ENCODE measurements around the gene BRS3. TPM values are rescaled to one million over a fixed set of nuclear protein-coding genes. Genes with fewer than 3 reads are reported as not detected.

The BRS3 gene
- total and polyA plus RNA-seq, 3 experiments from 2014 or later: not detected

GRCh38 chrX:136531951-136532350 is 44.2 kb downstream of the BRS3 start, which contains the start of gene VGLL1:
Gene VGLL1, plus strand, starts transcription at chrX:136532215. Its CDS starts 3,806 bp downstream, at chrX:136536021.
- Mint-ChIP-seq H3K9me3 (peaks cover 0 to 1% (median 0%) of the 10 kb centered on the region in 5 donors), H3K4me1 (no peaks in the 10 kb centered on the region), H3K27me3 (peaks cover 4 to 21% of the 10 kb centered on the region in 2 donors), H3K36me3 (no peaks in the 10 kb centered on the region), H3K27ac (no peak within 1 kb of the TSS), H3K4me3 (no peak within 1 kb of the TSS)
- Histone ChIP-seq H3K27me3 (ENCODE audit: insufficient read depth, low read length, poor library complexity, severe bottlenecking) (no peaks in the 10 kb centered on the region), H3K36me3 (ENCODE audit: insufficient read depth, low read length) (no peaks in the 10 kb centered on the region), H3K9me3 (ENCODE audit: low read length) (no peaks in the 10 kb centered on the region), H3K4me1 (ENCODE audit: insufficient read depth, low read length) (no peaks in the 10 kb centered on the region), H3K27ac (ENCODE audit: low read depth, low read length) (no peak within 1 kb of the TSS), H3K4me3 (ENCODE audit: low read length) (no peak within 1 kb of the TSS)
- no peak for DNase-seq
- ChIA-PET POLR2A (interaction anchor here (0.7 kb wide), 1 partner anchor 1490 kb away, joined by 5 read pairs; no protein-coding TSS in a partner anchor), CTCF (no interaction called here)

- no peaks in the 10 kb centered on the region for H3K9me3 Mint-ChIP-seq
- Histone ChIP-seq H3K4me3 (ENCODE audit: low read length) (no peak overlapping the region), H3K9me3 (ENCODE audit: low read length) (no peaks in the 10 kb centered on the region), H3K4me1 (ENCODE audit: insufficient read depth, low read length) (no peaks in the 10 kb centered on the region), H3K27me3 (ENCODE audit: insufficient read depth, low read length, poor library complexity, severe bottlenecking) (no peaks in the 10 kb centered on the region), H3K36me3 (ENCODE audit: insufficient read depth, low read length) (no peaks in the 10 kb centered on the region), H3K27ac (ENCODE audit: low read depth, low read length) (no peak overlapping the region)
- H3K4me3 Mint-ChIP-seq: no peak overlapping the region
- ChIA-PET POLR2A (no interaction called here), CTCF (no interaction called here)
- no peak overlapping the region for H3K27ac Mint-ChIP-seq
- H3K27me3 Mint-ChIP-seq: peaks cover 4 to 19% of the 10 kb centered on the region in 2 donors
- no peak for DNase-seq
- H3K4me1 Mint-ChIP-seq: no peaks in the 10 kb centered on the region
- H3K36me3 Mint-ChIP-seq: no peaks in the 10 kb centered on the region
Measured at GRCh38 chrX:136534131-136534530, 46.4 kb downstream of the BRS3 start.

DNA sequence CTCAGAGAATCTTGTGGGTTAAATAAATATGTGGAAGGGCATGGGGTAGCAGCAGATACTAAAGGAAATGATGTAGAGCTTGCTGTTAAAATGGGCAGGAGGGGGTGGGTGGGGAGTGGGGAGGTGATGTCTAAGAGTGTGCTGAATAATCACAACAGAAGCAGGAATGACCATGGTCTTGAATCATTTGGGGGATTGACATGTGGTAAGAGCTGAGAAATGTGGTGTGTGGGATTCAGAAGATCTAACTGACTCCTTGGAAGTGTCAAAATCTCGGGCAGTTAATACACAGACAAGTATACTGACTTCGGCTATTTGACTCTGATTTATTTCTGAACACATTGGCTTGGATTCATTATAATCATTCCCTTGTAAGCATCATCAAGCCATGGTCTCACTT is 51.1 kb downstream of the BRS3 start:
- H3K9me3 Mint-ChIP-seq: peaks cover 0 to 2% (median 0%) of the 10 kb centered on the region in 5 donors

DNA sequence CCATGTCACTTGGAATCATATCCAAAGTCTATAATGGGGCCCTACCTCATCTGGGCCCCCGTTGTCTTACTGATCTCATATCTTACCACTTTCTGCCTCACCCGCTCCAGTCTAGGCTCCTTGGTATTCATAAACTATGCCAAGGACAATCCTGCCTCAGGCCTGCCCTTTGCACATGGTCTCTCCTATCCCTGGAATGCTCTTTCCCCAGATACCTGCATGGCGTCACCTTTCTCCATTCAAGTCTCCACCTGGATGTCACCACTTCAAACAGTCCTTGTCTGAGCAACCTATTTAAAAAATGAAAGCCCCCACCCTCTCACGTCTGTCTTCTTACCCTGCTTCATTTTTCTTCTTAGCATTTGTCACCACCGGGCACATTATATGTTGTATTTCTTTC is 52.5 kb downstream of the BRS3 start:
- POLR2A ChIA-PET: no interaction called here
- H3K27ac Mint-ChIP-seq: no peak overlapping the region
- H3K4me1 Mint-ChIP-seq: peaks cover 9 to 19% (median 18%) of the 10 kb centered on the region in 3 donors
- peaks cover 1 to 4% of the 10 kb centered on the region in 2 donors for H3K27me3 Mint-ChIP-seq
- Histone ChIP-seq H3K9me3 (ENCODE audit: low read length) (no peaks in the 10 kb centered on the region), H3K27ac (ENCODE audit: low read depth, low read length) (no peak overlapping the region), H3K4me1 (ENCODE audit: insufficient read depth, low read length) (peaks cover 12% of the 10 kb centered on the region), H3K27me3 (ENCODE audit: insufficient read depth, low read length, poor library complexity, severe bottlenecking) (no peaks in the 10 kb centered on the region), H3K4me3 (ENCODE audit: low read length) (no peak overlapping the region), H3K36me3 (ENCODE audit: insufficient read depth, low read length) (no peaks in the 10 kb centered on the region)
- peaks cover 0 to 2% (median 0%) of the 10 kb centered on the region in 5 donors for H3K9me3 Mint-ChIP-seq
- H3K36me3 Mint-ChIP-seq: no peaks in the 10 kb centered on the region
- CTCF ChIA-PET: no interaction called here
- DNase-seq: no peak
- H3K4me3 Mint-ChIP-seq: no peak overlapping the region

More for the DNA sequence above, 51.1 kb downstream of the BRS3 start:
- ChIA-PET POLR2A (no interaction called here), CTCF (no interaction called here)
- no peak overlapping the region for H3K4me3 Mint-ChIP-seq
- H3K36me3 Mint-ChIP-seq: no peaks in the 10 kb centered on the region
- Histone ChIP-seq H3K27me3 (ENCODE audit: insufficient read depth, low read length, poor library complexity, severe bottlenecking) (no peaks in the 10 kb centered on the region), H3K4me3 (ENCODE audit: low read length) (no peak overlapping the region), H3K27ac (ENCODE audit: low read depth, low read length) (no peak overlapping the region), H3K36me3 (ENCODE audit: insufficient read depth, low read length) (no peaks in the 10 kb centered on the region), H3K4me1 (ENCODE audit: insufficient read depth, low read length) (peaks cover 9% of the 10 kb centered on the region), H3K9me3 (ENCODE audit: low read length) (no peaks in the 10 kb centered on the region)
- no peak for DNase-seq
- H3K27ac Mint-ChIP-seq: peak overlapping the region in 1 of 8 donors; percentile 5
- H3K27me3 Mint-ChIP-seq: peaks cover 4 to 5% of the 10 kb centered on the region in 2 donors
- H3K4me1 Mint-ChIP-seq: peaks cover 3 to 12% (median 10%) of the 10 kb centered on the region in 3 donors

GRCh38 chrX:136541294-136541693 is 53.5 kb downstream of the BRS3 start:
- POLR2A ChIA-PET: no interaction called here
- H3K9me3 Mint-ChIP-seq: peaks cover 0 to 2% (median 0%) of the 10 kb centered on the region in 5 donors
- Histone ChIP-seq H3K36me3 (ENCODE audit: insufficient read depth, low read length) (no peaks in the 10 kb centered on the region), H3K9me3 (ENCODE audit: low read length) (no peaks in the 10 kb centered on the region), H3K27me3 (ENCODE audit: insufficient read depth, low read length, poor library complexity, severe bottlenecking) (no peaks in the 10 kb centered on the region), H3K4me3 (ENCODE audit: low read length) (no peak overlapping the region), H3K27ac (ENCODE audit: low read depth, low read length) (no peak overlapping the region), H3K4me1 (ENCODE audit: insufficient read depth, low read length) (peaks cover 23% of the 10 kb centered on the region)
- peaks cover 1 to 3% of the 10 kb centered on the region in 2 donors for H3K27me3 Mint-ChIP-seq
- peaks cover 18 to 30% (median 28%) of the 10 kb centered on the region in 3 donors for H3K4me1 Mint-ChIP-seq
- no peak overlapping the region for H3K27ac Mint-ChIP-seq
- no peaks in the 10 kb centered on the region for H3K36me3 Mint-ChIP-seq
- no peak overlapping the region for H3K4me3 Mint-ChIP-seq
- no peak for DNase-seq
- CTCF ChIA-PET: no interaction called here

DNA sequence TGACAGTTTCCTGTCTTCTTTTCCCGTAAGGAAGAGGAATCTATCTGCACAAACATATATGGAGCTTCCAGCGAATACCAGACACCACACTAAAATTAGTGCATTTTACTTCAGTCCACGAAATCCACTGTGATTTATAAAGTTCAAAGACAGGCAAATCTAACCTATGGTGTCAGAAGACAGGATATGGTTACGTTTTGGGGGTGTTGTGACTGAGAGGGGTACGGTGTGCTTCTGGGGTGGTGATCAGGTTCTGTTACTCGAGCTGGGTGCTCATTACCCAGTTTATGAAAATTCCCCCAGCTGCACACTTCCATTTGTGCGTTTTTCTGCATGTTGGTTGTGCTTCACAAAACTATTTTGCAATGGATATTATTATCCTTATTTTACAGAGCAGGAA is 54.5 kb downstream of the BRS3 start:
- Mint-ChIP-seq H3K27ac (peak overlapping the region in 2 of 8 donors; percentile 24 to 40), H3K36me3 (no peaks in the 10 kb centered on the region), H3K27me3 (no peaks in the 10 kb centered on the region), H3K9me3 (peaks cover 0 to 2% (median 0%) of the 10 kb centered on the region in 5 donors), H3K4me3 (no peak overlapping the region), H3K4me1 (peaks cover 28 to 40% (median 38%) of the 10 kb centered on the region in 3 donors)
- DNase-seq: peak in 1 of 5 donors; percentile 40
- CTCF ChIA-PET: no interaction called here
- Histone ChIP-seq H3K9me3 (ENCODE audit: low read length) (no peaks in the 10 kb centered on the region), H3K4me1 (ENCODE audit: insufficient read depth, low read length) (peaks cover 33% of the 10 kb centered on the region), H3K27ac (ENCODE audit: low read depth, low read length) (no peak overlapping the region), H3K27me3 (ENCODE audit: insufficient read depth, low read length, poor library complexity, severe bottlenecking) (no peaks in the 10 kb centered on the region), H3K4me3 (ENCODE audit: low read length) (no peak overlapping the region), H3K36me3 (ENCODE audit: insufficient read depth, low read length) (no peaks in the 10 kb centered on the region)
- POLR2A ChIA-PET: no interaction called here

Other genes with a start within 250 kb of the BRS3 start
- gene MAP7D3, start 236.5 kb upstream of the BRS3 start, total RNA-seq: 10 to 100 TPM; 18.7 to 19.0 TPM
- 6.2 TPM for gene MAP7D3, start 236.5 kb upstream of the BRS3 start, polyA plus RNA-seq
- gene ADGRG4, start 187.0 kb upstream of the BRS3 start, total RNA-seq: not detected
- not detected for gene ADGRG4, start 187.0 kb upstream of the BRS3 start, polyA plus RNA-seq
- 10 to 100 TPM; 42.7 to 45.2 TPM for gene HTATSF1, start 9.6 kb downstream of the BRS3 start, total RNA-seq
- gene HTATSF1, start 9.6 kb downstream of the BRS3 start, polyA plus RNA-seq: 73.1 TPM
- gene VGLL1, start 44.3 kb downstream of the BRS3 start, total RNA-seq: not detected
- gene VGLL1, start 44.3 kb downstream of the BRS3 start, polyA plus RNA-seq: not detected
- 10 to 100 TPM in 1 of 2 experiments, 1 to 10 TPM in 1; 9.2 to 10.1 TPM for gene CD40LG, start 160.2 kb downstream of the BRS3 start, total RNA-seq
- gene CD40LG, start 160.2 kb downstream of the BRS3 start, polyA plus RNA-seq: 20.0 TPM

Measured in CD8-positive, alpha-beta memory T cell (primary cell).